ENCODE measurements around the gene GPBP1L1.

Gene GPBP1L1

GRCh38 chr1:45687014-45687753, 851 bp upstream of the GPBP1L1 start:
- H3K27me3 ChIP-seq (ENCODE audit: insufficient read depth, poor library complexity, severe bottlenecking): no peaks in the 10 kb centered on the region
- TF ChIP-seq REST (IDR thresholded peaks at IDR 0.05; ENCODE audit: insufficient replicate concordance, low read depth): peak; percentile 65
- peak; percentile 96 for TF ChIP-seq POLR2AphosphoS5 (IDR thresholded peaks at IDR 0.05; ENCODE audit: low read depth)
- TF ChIP-seq SPI1 (IDR thresholded peaks at IDR 0.05; ENCODE audit: borderline replicate concordance, low read depth): no peak
- TF ChIP-seq GABPA (IDR thresholded peaks at IDR 0.05; ENCODE audit: low read depth): peak; percentile 49; the same call in 1 of the 2 replicates
- H3K27ac ChIP-seq (replicated peaks): peak overlapping the region; percentile 100
- DNase-seq (ENCODE audit: low read depth in 1 of 2, low spot score in 1 of 2): peak; percentile 98 to 99
- H3K4me3 ChIP-seq (replicated peaks; ENCODE audit: insufficient read depth, low read length): peak overlapping the region; percentile 97

GRCh38 chr1:45686015-45686287, 382 bp downstream of the GPBP1L1 start:
- DNase-seq (ENCODE audit: low read depth in 1 of 2, low spot score in 1 of 2): peak in 1 of 2 experiments; percentile 57
- Histone ChIP-seq H3K4me3 (replicated peaks; ENCODE audit: insufficient read depth, low read length) (peak overlapping the region; percentile 97), H3K27ac (replicated peaks) (peak overlapping the region; percentile 100), H3K27me3 (ENCODE audit: insufficient read depth, poor library complexity, severe bottlenecking) (no peaks in the 10 kb centered on the region)
- peak; percentile 19 for TF ChIP-seq REST (IDR thresholded peaks at IDR 0.05; ENCODE audit: insufficient replicate concordance, low read depth)
- no peak for TF ChIP-seq GABPA (IDR thresholded peaks at IDR 0.05; ENCODE audit: low read depth)

- Histone ChIP-seq H3K4me3 (replicated peaks; ENCODE audit: insufficient read depth, low read length) (peak overlapping the region; percentile 97), H3K27ac (replicated peaks) (peak overlapping the region; percentile 100), H3K27me3 (ENCODE audit: insufficient read depth, poor library complexity, severe bottlenecking) (no peaks in the 10 kb centered on the region)
- TF ChIP-seq GABPA (IDR thresholded peaks at IDR 0.05; ENCODE audit: low read depth): no peak
- no peak for TF ChIP-seq POLR2AphosphoS5 (IDR thresholded peaks at IDR 0.05; ENCODE audit: low read depth)
- peak; percentile 58 for TF ChIP-seq SPI1 (IDR thresholded peaks at IDR 0.05; ENCODE audit: borderline replicate concordance, low read depth)
- peak in 1 of 2 experiments; percentile 7 for DNase-seq (ENCODE audit: low read depth in 1 of 2, low spot score in 1 of 2)
Measured at GRCh38 chr1:45685308-45686014, 872 bp downstream of the GPBP1L1 start.

- no peak for TF ChIP-seq REST (IDR thresholded peaks at IDR 0.05; ENCODE audit: insufficient replicate concordance, low read depth)
- TF ChIP-seq SPI1 (IDR thresholded peaks at IDR 0.05; ENCODE audit: borderline replicate concordance, low read depth): no peak
- no peak for TF ChIP-seq GABPA (IDR thresholded peaks at IDR 0.05; ENCODE audit: low read depth)
- TF ChIP-seq CTCF (IDR thresholded peaks at IDR 0.05; ENCODE audit: insufficient read depth, low read length): no peak
- no peak for TF ChIP-seq POLR2AphosphoS5 (IDR thresholded peaks at IDR 0.05; ENCODE audit: low read depth)
- H3K4me3 ChIP-seq (replicated peaks; ENCODE audit: insufficient read depth, low read length): peak overlapping the region; percentile 97
- no peaks in the 10 kb centered on the region for H3K27me3 ChIP-seq (ENCODE audit: insufficient read depth, poor library complexity, severe bottlenecking)
- DNase-seq (ENCODE audit: low read depth in 1 of 2, low spot score in 1 of 2): no peak
- no peak overlapping the region for H3K27ac ChIP-seq (replicated peaks)
Measured at GRCh38 chr1:45684402-45684801, 1.9 kb downstream of the GPBP1L1 start.

Data from HL-60 (cell line).